HepG2 (cell line): ENCODE results near the gene ZCCHC24. TPM values are rescaled to one million over a fixed set of nuclear protein-coding genes. Genes with fewer than 3 reads are reported as not detected.

Experiments
- CHD4 ChIP-seq: fragments of 200-600 bp; sonication (generic); IDR thresholded peaks from 2 replicates; pipeline ENCODE4 v1.7.0; 2017; ENCODE audit warnings: mild to moderate bottlenecking, low read length, borderline replicate concordance
- FOXA3 ChIP-seq: IDR thresholded peaks from 2 replicates; pipeline ENCODE4 v1.6.1; 2016; ENCODE audit warnings: missing genetic modification reagents, missing compliant biosample characterization
- GPN1 ChIP-seq: sonication (generic); formaldehyde crosslinking; IDR thresholded peaks from 2 replicates; pipeline ENCODE4 v1.5.1; 2020; ENCODE audit warnings: missing genetic modification reagents, borderline replicate concordance
- IRF2 ChIP-seq: IDR thresholded peaks from 2 replicates; pipeline ENCODE4 v1.6.1; 2018; ENCODE audit warnings: missing genetic modification reagents, missing compliant biosample characterization
- NR2F6 ChIP-seq, 2 experiments: IDR thresholded peaks; 2 replicates each; pipeline ENCODE4 v1.6.1; 2016; ENCODE audit warnings: antibody characterized with exemption in 1 of 2, mild to moderate bottlenecking in 1 of 2
- RXRB ChIP-seq: IDR thresholded peaks from 2 replicates; pipeline ENCODE4 v1.6.1; 2016; ENCODE audit warnings: borderline replicate concordance, missing genetic modification reagents, missing compliant biosample characterization
- ZBTB42 ChIP-seq: sonication (generic); formaldehyde crosslinking; IDR thresholded peaks from 2 replicates; pipeline ENCODE4 v1.5.0; 2020; ENCODE audit warnings: mild to moderate bottlenecking, missing genetic modification reagents
- ZIK1 ChIP-seq: sonication (generic); formaldehyde crosslinking; IDR thresholded peaks from 2 replicates; pipeline ENCODE4 v1.5.0; 2020; ENCODE audit warnings: mild to moderate bottlenecking, low read depth, missing genetic modification reagents, borderline replicate concordance
- ZNF101 ChIP-seq: sonication (generic); formaldehyde crosslinking; IDR thresholded peaks from 2 replicates; pipeline ENCODE4 v1.4.0; 2020; ENCODE audit warnings: mild to moderate bottlenecking, low read depth, missing genetic modification reagents, borderline replicate concordance
- ZNF326 ChIP-seq: sonication (generic); formaldehyde crosslinking; IDR thresholded peaks from 2 replicates; pipeline ENCODE4 v1.4.0; 2020; ENCODE audit warnings: missing genetic modification reagents, borderline replicate concordance
- ZNF484 ChIP-seq: sonication (generic); formaldehyde crosslinking; IDR thresholded peaks from 2 replicates; pipeline ENCODE4 v1.5.1; 2020; ENCODE audit warnings: mild to moderate bottlenecking, low read depth, missing genetic modification reagents, borderline replicate concordance
- ZNF558 ChIP-seq: sonication (generic); formaldehyde crosslinking; IDR thresholded peaks from 2 replicates; pipeline ENCODE4 v1.9.0; 2022; ENCODE audit warnings: mild to moderate bottlenecking, missing genetic modification reagents, borderline replicate concordance
- ZNF660 ChIP-seq: sonication (generic); formaldehyde crosslinking; IDR thresholded peaks from 2 replicates; pipeline ENCODE4 v1.5.1; 2020; ENCODE audit warnings: mild to moderate bottlenecking, low read depth, missing genetic modification reagents, borderline replicate concordance
- ZNF776 ChIP-seq: sonication (generic); formaldehyde crosslinking; IDR thresholded peaks from 2 replicates; pipeline ENCODE4 v1.4.0; 2020; ENCODE audit warnings: mild to moderate bottlenecking, missing genetic modification reagents
- polyA plus RNA-seq, 8 experiments: library from polyadenylated mRNA; depleted of rRNA in 3 of 8; stranded (reverse) in 7 of 8; unstranded in 1 of 8; fragments of >200 nt; fragmentation: Illumina TruSeq in 4 of 8; extraction: Trizol in 4 of 8; gene quantifications; 2 replicates each; pipeline versions ENCODE4 v1.2.1 to v1.2.3, GENCODE V29; 2011 to 2016; ENCODE audit warnings: low read depth in 4 of 8, missing spikeins in 1 of 8, mixed read lengths in 1 of 8; ENCODE audit not compliant: insufficient read depth in 1 of 8
- total RNA-seq, 5 experiments: library from RNA; depleted of rRNA; stranded (reverse); fragments of >200 nt; fragmentation: Illumina TruSeq; extraction: Trizol; gene quantifications; 2 replicates each; pipeline ENCODE4 v1.2.3, GENCODE V29; 2016; ENCODE audit warnings: low read depth in 1 of 5
- TF ChIP-seq, protein P1 (sequence below): sonication (generic); formaldehyde crosslinking; IDR thresholded peaks from 2 replicates; pipeline ENCODE4 v1.5.1; 2020; ENCODE audit warnings: mild to moderate bottlenecking, moderate library complexity, missing genetic modification reagents
- TF ChIP-seq, protein P2 (sequence below), 2 experiments: sonication (generic) in 1 of 2; formaldehyde crosslinking in 1 of 2; IDR thresholded peaks; 2 replicates each; pipeline versions ENCODE4 v1.4.0 to v1.6.1; 2016 to 2020; ENCODE audit warnings: borderline replicate concordance in 1 of 2, low read depth in 1 of 2, mild to moderate bottlenecking in 1 of 2, missing genetic modification reagents in 1 of 2
- TF ChIP-seq, protein P3 (sequence below): sonication (generic); formaldehyde crosslinking; IDR thresholded peaks from 2 replicates; pipeline ENCODE4 v1.8.0; 2022; ENCODE audit warnings: mild to moderate bottlenecking, missing genetic modification reagents

ZCCHC24 gene
- total and polyA plus RNA-seq, 2 of the 13 experiments (the other 11 are each of a cell fraction or from before 2014, with no cell fraction given) = 3.1 to 7.9 TPM

DNA sequence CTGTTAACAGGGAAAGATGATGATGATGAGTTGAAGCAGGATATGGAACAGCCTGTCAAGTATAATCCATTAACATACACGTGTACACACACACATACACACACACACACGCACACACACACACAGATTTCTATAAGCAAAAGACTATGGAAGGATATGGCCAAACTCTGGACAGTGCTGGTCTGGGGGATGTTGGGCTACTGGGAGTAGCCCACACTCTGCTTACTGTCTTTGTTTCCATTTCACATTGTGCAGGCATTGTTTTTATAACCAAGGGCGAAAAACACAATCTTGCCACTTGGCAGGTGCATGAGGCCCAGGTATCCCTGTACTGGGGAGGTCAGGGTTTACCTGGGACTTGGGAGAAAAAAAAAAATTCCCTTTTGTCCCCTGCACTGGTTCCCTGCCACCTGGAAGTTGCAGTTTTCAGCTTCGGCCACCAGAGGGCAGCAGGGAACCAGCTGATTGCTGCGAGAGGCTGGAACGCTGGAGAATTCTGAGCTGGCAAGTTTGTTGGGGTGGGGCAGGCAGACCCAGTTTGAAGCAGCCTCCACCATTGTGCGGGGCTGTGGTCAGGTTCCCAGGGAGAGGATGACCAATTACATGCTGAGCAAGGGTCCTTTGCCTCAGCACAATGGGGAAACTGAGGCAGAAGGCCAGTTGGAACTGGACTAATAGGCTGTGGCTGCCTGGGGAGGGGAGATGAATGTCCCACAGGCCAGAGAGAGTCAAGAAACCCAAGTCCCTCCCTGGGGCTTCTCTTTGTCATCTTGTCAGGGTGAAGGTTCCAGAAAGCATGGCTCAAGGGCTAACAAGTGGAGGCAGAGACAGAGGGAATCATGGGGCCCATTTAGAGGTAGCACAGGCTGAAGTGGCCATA, 70.9 kb downstream of the ZCCHC24 start (continued):
- TF ChIP-seq, protein P1, sequence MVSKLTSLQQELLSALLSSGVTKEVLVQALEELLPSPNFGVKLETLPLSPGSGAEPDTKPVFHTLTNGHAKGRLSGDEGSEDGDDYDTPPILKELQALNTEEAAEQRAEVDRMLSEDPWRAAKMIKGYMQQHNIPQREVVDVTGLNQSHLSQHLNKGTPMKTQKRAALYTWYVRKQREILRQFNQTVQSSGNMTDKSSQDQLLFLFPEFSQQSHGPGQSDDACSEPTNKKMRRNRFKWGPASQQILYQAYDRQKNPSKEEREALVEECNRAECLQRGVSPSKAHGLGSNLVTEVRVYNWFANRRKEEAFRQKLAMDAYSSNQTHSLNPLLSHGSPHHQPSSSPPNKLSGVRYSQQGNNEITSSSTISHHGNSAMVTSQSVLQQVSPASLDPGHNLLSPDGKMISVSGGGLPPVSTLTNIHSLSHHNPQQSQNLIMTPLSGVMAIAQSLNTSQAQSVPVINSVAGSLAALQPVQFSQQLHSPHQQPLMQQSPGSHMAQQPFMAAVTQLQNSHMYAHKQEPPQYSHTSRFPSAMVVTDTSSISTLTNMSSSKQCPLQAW (CRISPR knock-in tag) = peak; percentile 76
- TF ChIP-seq NR2F6 (IDR thresholded peaks at IDR 0.05) (no peak), NR2F6 (CRISPR knock-in tag; IDR thresholded peaks at IDR 0.05) (0 out of 2 replicates have a peak, but pooled peaks have one; percentile 14), ZNF660 (no peak), ZNF326 (CRISPR knock-in tag) (no peak), ZNF776 (CRISPR knock-in tag) (no peak), ZNF484 (CRISPR knock-in tag) (no peak), IRF2 (CRISPR knock-in tag) (0 out of 2 replicates have a peak, but pooled peaks have one; percentile 44), ZNF101 (CRISPR knock-in tag) (no peak), FOXA3 (CRISPR knock-in tag) (no peak), CHD4 (no peak), ZBTB42 (no peak), GPN1 (no peak), RXRB (CRISPR knock-in tag) (peak; percentile 25; the same call in 1 of the 2 replicates), ZIK1 (no peak), ZNF558 (CRISPR knock-in tag) (no peak)
- TF ChIP-seq, protein P2, sequence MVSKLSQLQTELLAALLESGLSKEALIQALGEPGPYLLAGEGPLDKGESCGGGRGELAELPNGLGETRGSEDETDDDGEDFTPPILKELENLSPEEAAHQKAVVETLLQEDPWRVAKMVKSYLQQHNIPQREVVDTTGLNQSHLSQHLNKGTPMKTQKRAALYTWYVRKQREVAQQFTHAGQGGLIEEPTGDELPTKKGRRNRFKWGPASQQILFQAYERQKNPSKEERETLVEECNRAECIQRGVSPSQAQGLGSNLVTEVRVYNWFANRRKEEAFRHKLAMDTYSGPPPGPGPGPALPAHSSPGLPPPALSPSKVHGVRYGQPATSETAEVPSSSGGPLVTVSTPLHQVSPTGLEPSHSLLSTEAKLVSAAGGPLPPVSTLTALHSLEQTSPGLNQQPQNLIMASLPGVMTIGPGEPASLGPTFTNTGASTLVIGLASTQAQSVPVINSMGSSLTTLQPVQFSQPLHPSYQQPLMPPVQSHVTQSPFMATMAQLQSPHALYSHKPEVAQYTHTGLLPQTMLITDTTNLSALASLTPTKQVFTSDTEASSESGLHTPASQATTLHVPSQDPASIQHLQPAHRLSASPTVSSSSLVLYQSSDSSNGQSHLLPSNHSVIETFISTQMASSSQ (IDR thresholded peaks at IDR 0.05; ENCODE audit: low read depth) = no peak
- TF ChIP-seq, protein P2 (CRISPR knock-in tag; IDR thresholded peaks at IDR 0.05; ENCODE audit: borderline replicate concordance) = no peak
- TF ChIP-seq, protein P3, sequence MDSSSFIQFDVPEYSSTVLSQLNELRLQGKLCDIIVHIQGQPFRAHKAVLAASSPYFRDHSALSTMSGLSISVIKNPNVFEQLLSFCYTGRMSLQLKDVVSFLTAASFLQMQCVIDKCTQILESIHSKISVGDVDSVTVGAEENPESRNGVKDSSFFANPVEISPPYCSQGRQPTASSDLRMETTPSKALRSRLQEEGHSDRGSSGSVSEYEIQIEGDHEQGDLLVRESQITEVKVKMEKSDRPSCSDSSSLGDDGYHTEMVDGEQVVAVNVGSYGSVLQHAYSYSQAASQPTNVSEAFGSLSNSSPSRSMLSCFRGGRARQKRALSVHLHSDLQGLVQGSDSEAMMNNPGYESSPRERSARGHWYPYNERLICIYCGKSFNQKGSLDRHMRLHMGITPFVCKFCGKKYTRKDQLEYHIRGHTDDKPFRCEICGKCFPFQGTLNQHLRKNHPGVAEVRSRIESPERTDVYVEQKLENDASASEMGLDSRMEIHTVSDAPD (CRISPR knock-in tag) = no peak
